ENCODE results near the gene SNU13. TPM values are rescaled to one million over a fixed set of nuclear protein-coding genes. Genes with fewer than 3 reads are reported as not detected.

Gene SNU13
- total RNA-seq, 4 donors from 2014 or later: 65.2 to 106 (median 88.6) TPM

DNA sequence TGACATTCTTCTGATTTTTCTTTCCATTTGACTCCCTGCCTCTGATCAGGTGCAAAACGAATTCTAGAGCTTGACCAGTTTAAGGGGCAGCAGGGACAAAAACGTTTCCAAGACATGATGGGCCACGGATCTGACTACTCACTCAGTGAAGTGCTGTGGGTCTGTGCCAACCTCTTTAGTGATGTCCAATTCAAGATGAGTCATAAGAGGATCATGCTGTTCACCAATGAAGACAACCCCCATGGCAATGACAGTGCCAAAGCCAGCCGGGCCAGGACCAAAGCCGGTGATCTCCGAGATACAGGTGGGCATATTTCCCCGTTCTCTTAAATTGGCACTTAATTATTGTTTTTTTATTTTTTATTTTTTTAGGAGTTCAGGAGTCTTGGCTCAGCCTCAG lies 52.2 kb downstream of the SNU13 start:
- TF ChIP-seq, protein P1, sequence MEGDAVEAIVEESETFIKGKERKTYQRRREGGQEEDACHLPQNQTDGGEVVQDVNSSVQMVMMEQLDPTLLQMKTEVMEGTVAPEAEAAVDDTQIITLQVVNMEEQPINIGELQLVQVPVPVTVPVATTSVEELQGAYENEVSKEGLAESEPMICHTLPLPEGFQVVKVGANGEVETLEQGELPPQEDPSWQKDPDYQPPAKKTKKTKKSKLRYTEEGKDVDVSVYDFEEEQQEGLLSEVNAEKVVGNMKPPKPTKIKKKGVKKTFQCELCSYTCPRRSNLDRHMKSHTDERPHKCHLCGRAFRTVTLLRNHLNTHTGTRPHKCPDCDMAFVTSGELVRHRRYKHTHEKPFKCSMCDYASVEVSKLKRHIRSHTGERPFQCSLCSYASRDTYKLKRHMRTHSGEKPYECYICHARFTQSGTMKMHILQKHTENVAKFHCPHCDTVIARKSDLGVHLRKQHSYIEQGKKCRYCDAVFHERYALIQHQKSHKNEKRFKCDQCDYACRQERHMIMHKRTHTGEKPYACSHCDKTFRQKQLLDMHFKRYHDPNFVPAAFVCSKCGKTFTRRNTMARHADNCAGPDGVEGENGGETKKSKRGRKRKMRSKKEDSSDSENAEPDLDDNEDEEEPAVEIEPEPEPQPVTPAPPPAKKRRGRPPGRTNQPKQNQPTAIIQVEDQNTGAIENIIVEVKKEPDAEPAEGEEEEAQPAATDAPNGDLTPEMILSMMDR (IDR thresholded peaks at IDR 0.05; ENCODE audit: low read depth): no peak

DNA sequence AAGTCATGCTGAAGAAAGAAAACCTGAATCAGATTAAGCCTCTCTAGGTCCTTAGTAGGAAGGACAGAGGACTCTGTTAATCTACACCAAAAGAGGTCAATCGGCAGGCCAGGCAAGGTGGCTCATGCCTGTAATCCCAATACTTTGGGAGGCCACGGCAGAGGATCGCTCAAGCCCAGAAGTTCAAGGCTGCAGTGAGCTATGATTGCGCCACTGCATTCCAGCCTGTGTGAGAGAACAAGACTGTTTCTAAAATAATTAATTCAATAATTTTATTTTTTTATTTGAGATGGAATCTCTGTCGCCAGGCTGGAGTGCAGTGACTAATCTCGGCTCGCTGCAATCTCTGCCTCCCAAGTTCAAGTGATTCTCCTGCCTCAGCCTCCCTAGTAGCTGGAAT lies 63.1 kb downstream of the SNU13 start:
- TF ChIP-seq, protein P1 (IDR thresholded peaks at IDR 0.05; ENCODE audit: low read depth): no peak

Small RNA genes lying within 50 kb of the gene (small RNA-seq; reads per million reads assigned to genes)
- gene HMGN2P10 (not detected), gene RF00019 (0.49 reads per million), gene RNU6-476P (not detected), gene RNU6ATAC22P (not detected)

Other genes with a start within 250 kb of the SNU13 start
- gene TOB2, start 242.1 kb downstream of the SNU13 start, total RNA-seq: 10 to 100 TPM; 35.5 to 80.6 (median 43.9) TPM
- gene PHF5A, start 220.2 kb downstream of the SNU13 start, total RNA-seq: 10 to 100 TPM; 17.3 to 48.4 (median 34.6) TPM
- 100 to 1,000 TPM in 1 of 4 donors, 10 to 100 TPM in 3; 78.7 to 218 (median 90.0) TPM for gene ACO2, start 219.8 kb downstream of the SNU13 start, total RNA-seq
- gene POLR3H, start 144.4 kb downstream of the SNU13 start, total RNA-seq: 10 to 100 TPM; 10.2 to 30.3 (median 19.9) TPM
- under 1 TPM in 2 of 4 donors, not detected in 2; 0.22 to 0.51 TPM for gene CSDC2, start 127.9 kb downstream of the SNU13 start, total RNA-seq
- gene PMM1, start 99.0 kb downstream of the SNU13 start, total RNA-seq: 100 to 1,000 TPM in 1 of 4 donors, 10 to 100 TPM in 3; 38.6 to 182 (median 81.7) TPM
- 10 to 100 TPM in 3 of 4 donors, 1 to 10 TPM in 1; 9.2 to 29.0 (median 17.8) TPM for gene DESI1, start 67.8 kb downstream of the SNU13 start, total RNA-seq
- 100 to 1,000 TPM; 151 to 186 (median 169) TPM for gene XRCC6, start 67.6 kb downstream of the SNU13 start, total RNA-seq
- 10 to 100 TPM in 2 of 4 donors, 1 to 10 TPM in 1, under 1 TPM in 1; 0.16 to 13.6 (median 6.3) TPM for gene MEI1, start 10.6 kb upstream of the SNU13 start, total RNA-seq
- 1 to 10 TPM in 3 of 4 donors, under 1 TPM in 1; 0.98 to 5.1 (median 2.6) TPM for gene CCDC134, start 111.8 kb upstream of the SNU13 start, total RNA-seq
- 10 to 100 TPM; 21.4 to 28.0 (median 25.3) TPM for gene SREBF2, start 144.2 kb upstream of the SNU13 start, total RNA-seq
- gene SHISA8, start 226.2 kb upstream of the SNU13 start, total RNA-seq: not detected
- not detected for gene TNFRSF13C, start 237.9 kb upstream of the SNU13 start, total RNA-seq

Data from subcutaneous adipose tissue (tissue), 4 donors.